HEK293T (cell line): ENCODE measurements around the gene HHIPL1.

ENCODE experiments used
- CTCF ChIA-PET: fragments of 350-600 bp; formaldehyde crosslinking; extraction: SDS; loops from one replicate; lab custom pipeline; 2021; ENCODE audit warnings: antibody characterized with exemption, inconsistent platforms; lab: Yijun Ruan, JAX
- POLR2A ChIA-PET: fragments of 350-600 bp; formaldehyde crosslinking; extraction: SDS; loops from one replicate; lab custom pipeline; 2020; ENCODE audit warnings: antibody characterized with exemption, inconsistent platforms; lab: Yijun Ruan, JAX
- DNase-seq: peaks from one replicate; pipeline ENCODE4 v3.0.0; 2012; ENCODE audit warnings: mixed read lengths; ENCODE audit errors: extremely low spot score
- ARNT ChIP-seq: fragments of 450-650 bp; IDR thresholded peaks from 2 replicates; pipeline ENCODE4 v1.6.1; 2017; ENCODE audit warnings: mild to moderate bottlenecking
- BHLHE40 ChIP-seq: fragments of 450-650 bp; IDR thresholded peaks from 2 replicates; pipeline ENCODE4 v1.6.1; 2016; ENCODE audit warnings: mild to moderate bottlenecking, moderate library complexity, borderline replicate concordance
- CTBP1 ChIP-seq: fragments of 450-650 bp; IDR thresholded peaks from 2 replicates; pipeline ENCODE4 v1.6.1; 2016; ENCODE audit warnings: borderline replicate concordance
- ELF4 ChIP-seq: fragments of 450-650 bp; IDR thresholded peaks from 2 replicates; pipeline ENCODE4 v1.6.1; 2017; ENCODE audit warnings: antibody characterized with exemption
- FOXA1 ChIP-seq: fragments of 450-650 bp; IDR thresholded peaks from 2 replicates; pipeline ENCODE4 v1.6.1; 2016; ENCODE audit warnings: mild to moderate bottlenecking
- FOXK2 ChIP-seq: fragments of 450-650 bp; IDR thresholded peaks from 2 replicates; pipeline ENCODE4 v1.6.1; 2016; ENCODE audit warnings: mild to moderate bottlenecking
- FOXM1 ChIP-seq: fragments of 450-650 bp; IDR thresholded peaks from 2 replicates; pipeline ENCODE4 v1.6.1; 2017; ENCODE audit warnings: mild to moderate bottlenecking, borderline replicate concordance
- HDGF ChIP-seq: fragments of 450-650 bp; IDR thresholded peaks from 2 replicates; pipeline ENCODE4 v1.6.1; 2017; ENCODE audit warnings: antibody characterized with exemption, borderline replicate concordance
- L3MBTL2 ChIP-seq: fragments of 450-650 bp; conservative IDR thresholded peaks from 2 replicates; pipeline ENCODE4 v1.6.1; 2016; ENCODE audit warnings: mild to moderate bottlenecking
- LEF1 ChIP-seq: fragments of 450-650 bp; IDR thresholded peaks from 2 replicates; pipeline ENCODE4 v1.6.1; 2017; ENCODE audit warnings: mild to moderate bottlenecking, borderline replicate concordance
- NFRKB ChIP-seq: fragments of 450-650 bp; IDR thresholded peaks from 2 replicates; pipeline ENCODE4 v1.6.1; 2016; ENCODE audit warnings: mild to moderate bottlenecking, moderate library complexity
- PKNOX1 ChIP-seq: fragments of 450-650 bp; IDR thresholded peaks from 2 replicates; pipeline ENCODE4 v1.6.1; 2016
- SP1 ChIP-seq: fragments of 450-650 bp; IDR thresholded peaks from 2 replicates; pipeline ENCODE4 v1.6.1; 2017
- SUZ12 ChIP-seq: fragments of 450-650 bp; IDR thresholded peaks from 2 replicates; pipeline ENCODE4 v1.6.1; 2016; ENCODE audit warnings: mild to moderate bottlenecking
- TARDBP ChIP-seq: fragments of 450-650 bp; IDR thresholded peaks from 2 replicates; pipeline ENCODE4 v1.6.1; 2016
- ZNF384 ChIP-seq: fragments of 450-650 bp; IDR thresholded peaks from 2 replicates; pipeline ENCODE4 v1.6.1; 2016

The HHIPL1 gene

GRCh38 chr14:99643343-99643742 is 1.6 kb upstream of the HHIPL1 start:
- CTCF ChIA-PET = interaction anchor here (0.6 kb wide), 1 partner anchor 18 kb away, joined by 3 read pairs; no protein-coding TSS in a partner anchor
- no peak for TF ChIP-seq L3MBTL2
- TF ChIP-seq SP1 = no peak
- TF ChIP-seq PKNOX1 = no peak
- TF ChIP-seq ZNF384 = no peak
- no peak for TF ChIP-seq FOXM1
- TF ChIP-seq ELF4 = no peak
- no peak for TF ChIP-seq LEF1
- TF ChIP-seq NFRKB = no peak
- no peak for TF ChIP-seq ARNT
- TF ChIP-seq BHLHE40 = no peak
- no peak for TF ChIP-seq FOXA1
- no peak for TF ChIP-seq FOXK2
- TF ChIP-seq SUZ12 = no peak
- no peak for DNase-seq
- POLR2A ChIA-PET = no interaction called here

- TF ChIP-seq SP1 (no peak), TARDBP (no peak), FOXK2 (no peak), LEF1 (no peak), FOXA1 (no peak), L3MBTL2 (no peak), ZNF384 (no peak), PKNOX1 (no peak), SUZ12 (no peak), HDGF (no peak), FOXM1 (no peak), ELF4 (no peak), ARNT (no peak), NFRKB (no peak)
- no peak for DNase-seq
- ChIA-PET CTCF (interaction anchor here (0.6 kb wide), 1 partner anchor 17 kb away, joined by 3 read pairs; no protein-coding TSS in a partner anchor), POLR2A (no interaction called here)
Measured at GRCh38 chr14:99644035-99644587, 818 bp upstream of the HHIPL1 start.

GRCh38 chr14:99645545-99646505 is 896 bp downstream of the HHIPL1 start:
- DNase-seq = no peak
- ChIA-PET CTCF (no interaction called here), POLR2A (no interaction called here)
- TF ChIP-seq ZNF384 = no peak
- no peak for TF ChIP-seq L3MBTL2
- TF ChIP-seq FOXK2 = no peak
- no peak for TF ChIP-seq TARDBP
- TF ChIP-seq NFRKB = no peak

GRCh38 chr14:99647411-99647810 is 2.5 kb downstream of the HHIPL1 start:
- CTCF ChIA-PET = interaction anchor here (0.5 kb wide), 1 partner anchor 36 kb away, joined by 3 read pairs; no protein-coding TSS in a partner anchor
- POLR2A ChIA-PET = no interaction called here
- DNase-seq = no peak
- TF ChIP-seq SP1 (no peak), FOXM1 (no peak), FOXK2 (no peak), ELF4 (no peak), LEF1 (no peak)

- TF ChIP-seq CTBP1 (no peak), SP1 (no peak), FOXK2 (no peak), FOXA1 (no peak), SUZ12 (no peak), LEF1 (no peak)
- DNase-seq = no peak
- ChIA-PET CTCF (no interaction called here), POLR2A (no interaction called here)
Measured at GRCh38 chr14:99648027-99648784, 3.3 kb downstream of the HHIPL1 start.

GRCh38 chr14:99649219-99649618 is 4.3 kb downstream of the HHIPL1 start:
- TF ChIP-seq FOXK2 (no peak), FOXM1 (no peak), CTBP1 (no peak), NFRKB (no peak), HDGF (no peak), TARDBP (no peak), ELF4 (no peak), FOXA1 (no peak), LEF1 (no peak), PKNOX1 (no peak), SUZ12 (no peak), SP1 (no peak), ZNF384 (no peak), L3MBTL2 (no peak), ARNT (no peak), BHLHE40 (no peak)
- ChIA-PET CTCF (no interaction called here), POLR2A (no interaction called here)
- no peak for DNase-seq
